Mesenchymal stem cell (in vitro differentiated cells and primary cell): ENCODE measurements around the gene PCDH15.

ENCODE experiments used
- DNase-seq: peaks from one replicate; pipeline ENCODE4 v3.0.0-alpha.2; 2013
- H2AFZ ChIP-seq: one replicate; pipeline ENCODE4 v1.6.1; 2013; ENCODE audit warnings: low read depth, mild to moderate bottlenecking, control low read depth, inconsistent platforms, low read length, moderate library complexity
- H2AK5ac ChIP-seq: 2 replicates; pipeline ENCODE4 v1.6.1; 2013; ENCODE audit warnings: low read length, moderate library complexity, mild to moderate bottlenecking, inconsistent platforms; ENCODE audit not compliant: severe bottlenecking
- H2BK120ac ChIP-seq: one replicate; pipeline ENCODE4 v1.6.1; 2013; ENCODE audit warnings: low read depth, mild to moderate bottlenecking, inconsistent platforms, low read length, moderate library complexity
- H2BK12ac ChIP-seq, 2 experiments: one replicate each; pipeline ENCODE4 v1.6.1; 2013; ENCODE audit warnings: inconsistent platforms in 2 of 2, low read length in 2 of 2, mild to moderate bottlenecking in 2 of 2, moderate library complexity in 2 of 2, control low read depth in 1 of 2
- H2BK15ac ChIP-seq: one replicate; pipeline ENCODE4 v1.6.1; 2013; ENCODE audit warnings: mild to moderate bottlenecking, low read depth, inconsistent platforms; ENCODE audit not compliant: poor library complexity, severe bottlenecking
- H2BK5ac ChIP-seq: 2 replicates; pipeline ENCODE4 v1.6.1; 2013; ENCODE audit warnings: low read depth, mild to moderate bottlenecking, low read length, control low read depth, inconsistent platforms; ENCODE audit not compliant: poor library complexity, severe bottlenecking
- H3K14ac ChIP-seq, 2 experiments: one replicate each; pipeline ENCODE4 v1.6.1; 2013; ENCODE audit warnings: inconsistent platforms in 2 of 2, low read length in 2 of 2, control low read depth in 1 of 2, mild to moderate bottlenecking in 1 of 2, moderate library complexity in 1 of 2
- H3K18ac ChIP-seq, 2 experiments: one replicate each; pipeline ENCODE4 v1.6.1; 2013; ENCODE audit warnings: inconsistent platforms in 2 of 2, low read length in 2 of 2, control low read depth in 1 of 2, low read depth in 1 of 2, mild to moderate bottlenecking in 1 of 2
- H3K23ac ChIP-seq, 2 experiments: one replicate each; pipeline ENCODE4 v1.6.1; 2013; ENCODE audit warnings: inconsistent platforms in 2 of 2, low read length in 2 of 2, mild to moderate bottlenecking in 2 of 2, moderate library complexity in 2 of 2, control low read depth in 1 of 2
- H3K27ac ChIP-seq: 2 replicates; pipeline ENCODE4 v1.5.1; 2013; ENCODE audit warnings: mild to moderate bottlenecking, moderate library complexity, low read length, control low read depth, inconsistent platforms; ENCODE audit not compliant: poor library complexity, severe bottlenecking
- H3K27me3 ChIP-seq, 2 experiments: 2 replicates each; pipeline versions ENCODE4 v1.6.1 to v1.7.0; 2013; ENCODE audit warnings: low read length in 2 of 2, mild to moderate bottlenecking in 2 of 2, moderate library complexity in 2 of 2, control low read depth in 1 of 2, inconsistent platforms in 1 of 2; ENCODE audit not compliant: control insufficient read depth in 1 of 2, insufficient read depth in 1 of 2
- H3K36me3 ChIP-seq, 2 experiments: 2 replicates each; pipeline versions ENCODE4 v1.6.1 to v1.7.0; 2013; ENCODE audit warnings: low read length in 2 of 2, control low read depth in 1 of 2, inconsistent platforms in 1 of 2, low read depth in 1 of 2, mild to moderate bottlenecking in 1 of 2; ENCODE audit not compliant: insufficient read depth in 2 of 2, control insufficient read depth in 1 of 2
- H3K4ac ChIP-seq, 2 experiments: one replicate each; pipeline ENCODE4 v1.6.1; 2013; ENCODE audit warnings: inconsistent platforms in 2 of 2, low read length in 2 of 2, mild to moderate bottlenecking in 2 of 2, moderate library complexity in 2 of 2, control low read depth in 1 of 2, low read depth in 1 of 2
- H3K4me1 ChIP-seq: 2 replicates; pipeline ENCODE4 v1.6.1; 2013; ENCODE audit warnings: low read depth, low read length, control low read depth; ENCODE audit not compliant: control insufficient read depth, insufficient read depth
- H3K4me2 ChIP-seq: 2 replicates; pipeline ENCODE4 v1.6.1; 2013; ENCODE audit warnings: low read length, mild to moderate bottlenecking, inconsistent platforms; ENCODE audit not compliant: poor library complexity, severe bottlenecking
- H3K4me3 ChIP-seq, 2 experiments: 2 replicates each; pipeline versions ENCODE4 v1.5.1 to v1.7.0; 2013; ENCODE audit warnings: low read length in 2 of 2, mild to moderate bottlenecking in 2 of 2, control low read depth in 1 of 2, low read depth in 1 of 2; ENCODE audit not compliant: insufficient read depth in 1 of 2
- H3K79me1 ChIP-seq: replicated peaks from 2 replicates; pipeline ENCODE4 v1.6.1; 2013; ENCODE audit warnings: mild to moderate bottlenecking, control low read depth, low read length, inconsistent platforms; ENCODE audit not compliant: poor library complexity, severe bottlenecking
- H3K9ac ChIP-seq: 2 replicates; pipeline ENCODE4 v1.7.0; 2013; ENCODE audit warnings: mild to moderate bottlenecking, low read length, moderate library complexity
- H3K9me3 ChIP-seq: 2 replicates; pipeline ENCODE4 v1.7.0; 2013; ENCODE audit warnings: mild to moderate bottlenecking, low read length; ENCODE audit not compliant: control insufficient read depth
- H4K8ac ChIP-seq: one replicate; pipeline ENCODE4 v1.6.1; 2013; ENCODE audit warnings: inconsistent platforms, mild to moderate bottlenecking, low read length, moderate library complexity
- H4K91ac ChIP-seq: one replicate; pipeline ENCODE4 v1.6.1; 2013; ENCODE audit warnings: mild to moderate bottlenecking, low read length, inconsistent platforms
- WGBS: methylation state at CpG from one replicate; pipeline ENCODE4 v1.1.7; 2013; ENCODE audit warnings: mixed read lengths; 5-methylcytosine and 5-hydroxymethylcytosine counted together

Gene PCDH15

DNA sequence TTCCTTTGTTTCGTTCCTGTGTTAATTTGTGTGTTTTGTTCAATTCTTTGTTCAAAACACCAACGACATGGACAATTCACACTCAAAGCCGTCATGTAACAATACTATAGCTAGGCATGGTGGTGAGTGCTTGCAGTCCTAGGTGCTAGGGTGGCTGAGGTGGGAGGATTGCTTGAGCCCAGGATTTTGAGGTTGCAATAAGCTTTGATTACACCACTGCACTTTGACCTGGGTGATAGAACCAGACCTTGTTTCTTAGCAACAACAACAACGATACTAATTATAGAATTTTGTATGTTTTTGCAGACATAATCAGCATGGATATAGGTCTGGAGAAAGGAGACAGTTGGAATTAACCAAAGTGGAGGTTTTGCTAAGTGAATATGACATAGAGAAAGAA lies 936.2 kb downstream of the PCDH15 start:
- no peak overlapping the region for H4K8ac ChIP-seq
- H3K9me3 ChIP-seq, result no peaks in the 10 kb centered on the region
- WGBS, result 100% methylated on average over 2 of the region's 4 CpGs
- no peak overlapping the region for H2BK5ac ChIP-seq
- no peak overlapping the region for H3K4ac ChIP-seq
- H2AFZ ChIP-seq, result no peak overlapping the region
- no peak overlapping the region for H3K18ac ChIP-seq
- H2BK120ac ChIP-seq, result no peak overlapping the region
- no peaks in the 10 kb centered on the region for H3K27me3 ChIP-seq
- H3K9ac ChIP-seq, result no peak overlapping the region
- no peaks in the 10 kb centered on the region for H3K4me1 ChIP-seq
- no peaks in the 10 kb centered on the region for H3K36me3 ChIP-seq
- no peaks in the 10 kb centered on the region for H3K79me1 ChIP-seq
- no peak overlapping the region for H3K23ac ChIP-seq
- H2BK12ac ChIP-seq, result no peak overlapping the region
- H3K4me3 ChIP-seq, result no peak overlapping the region
- no peak overlapping the region for H3K14ac ChIP-seq
- no peak overlapping the region for H2AK5ac ChIP-seq
- no peak overlapping the region for H3K4me2 ChIP-seq
- H3K27ac ChIP-seq, result no peak overlapping the region
- H2BK15ac ChIP-seq, result no peak overlapping the region
- no peak for DNase-seq
- no peak overlapping the region for H4K91ac ChIP-seq

DNA sequence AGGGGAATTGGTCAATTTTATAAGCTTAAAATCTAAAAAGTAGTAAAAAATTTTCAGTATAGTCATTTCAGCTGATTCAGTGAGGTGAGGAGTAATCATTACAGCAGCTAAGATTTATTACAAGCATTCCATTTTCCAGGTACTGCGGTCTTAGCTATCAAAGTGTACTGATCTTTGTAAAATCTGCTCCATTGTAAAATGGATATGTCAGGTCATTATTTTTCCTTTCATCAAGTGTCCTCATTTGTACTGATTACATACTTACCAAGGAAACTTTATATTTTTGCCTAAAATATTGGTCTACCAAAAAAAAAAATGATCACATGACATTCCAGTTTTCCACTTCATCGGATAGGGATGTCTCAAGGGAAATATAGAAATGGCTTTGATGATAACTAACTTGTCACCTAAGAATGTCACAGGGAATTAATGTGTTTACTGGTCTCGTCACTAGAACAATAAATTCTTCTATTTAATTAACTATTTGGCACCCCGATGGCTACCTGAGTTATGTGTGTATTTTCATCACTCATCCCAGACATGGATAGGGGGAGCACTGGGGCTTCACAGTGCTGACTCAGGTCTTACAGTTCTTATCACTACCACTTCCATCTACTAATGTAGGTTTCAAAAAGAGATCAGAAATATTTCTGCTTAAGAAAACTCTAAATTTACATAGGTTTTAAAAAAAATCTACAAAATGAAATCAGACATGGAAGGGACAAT lies 948.4 kb downstream of the PCDH15 start:
- Histone ChIP-seq H2AK5ac (no peak overlapping the region), H3K14ac (no peak overlapping the region), H3K4me3 (no peak overlapping the region), H3K4me2 (no peak overlapping the region), H3K4me1 (no peaks in the 10 kb centered on the region), H2BK5ac (no peak overlapping the region), H3K9ac (no peak overlapping the region), H3K36me3 (no peaks in the 10 kb centered on the region), H4K8ac (no peak overlapping the region), H2AFZ (no peak overlapping the region), H2BK12ac (no peak overlapping the region), H4K91ac (no peak overlapping the region), H3K18ac (no peak overlapping the region), H3K79me1 (no peaks in the 10 kb centered on the region), H2BK15ac (no peak overlapping the region), H2BK120ac (no peak overlapping the region), H3K23ac (no peak overlapping the region), H3K27ac (no peak overlapping the region), H3K9me3 (no peaks in the 10 kb centered on the region), H3K4ac (no peak overlapping the region), H3K27me3 (no peaks in the 10 kb centered on the region)
- no peak for DNase-seq
- WGBS, result 100% methylated on average over 1 of the region's 4 CpGs

DNA sequence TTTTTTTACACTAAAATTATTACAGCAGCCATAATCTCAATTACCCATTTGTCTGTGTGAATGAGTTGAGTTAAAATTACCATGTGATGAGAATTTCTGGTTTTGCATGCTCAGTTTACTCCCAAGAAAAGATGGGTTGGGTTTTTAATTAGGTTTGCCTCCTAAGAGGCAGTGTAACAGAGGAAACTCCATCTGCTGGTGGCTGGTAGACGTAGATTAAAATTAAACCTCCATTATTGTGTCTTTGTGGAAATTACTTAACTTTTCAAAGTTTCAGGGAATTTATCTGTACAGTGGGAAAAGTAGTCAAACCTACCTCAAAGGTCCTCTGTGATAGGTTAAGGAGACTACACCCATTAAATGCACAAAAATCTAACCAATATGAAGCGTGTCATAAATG lies 954.2 kb downstream of the PCDH15 start:
- H2BK15ac ChIP-seq, result no peak overlapping the region
- WGBS, result no CpG with 5 or more reads among the region's 2 CpGs
- H2AK5ac ChIP-seq, result no peak overlapping the region

DNA sequence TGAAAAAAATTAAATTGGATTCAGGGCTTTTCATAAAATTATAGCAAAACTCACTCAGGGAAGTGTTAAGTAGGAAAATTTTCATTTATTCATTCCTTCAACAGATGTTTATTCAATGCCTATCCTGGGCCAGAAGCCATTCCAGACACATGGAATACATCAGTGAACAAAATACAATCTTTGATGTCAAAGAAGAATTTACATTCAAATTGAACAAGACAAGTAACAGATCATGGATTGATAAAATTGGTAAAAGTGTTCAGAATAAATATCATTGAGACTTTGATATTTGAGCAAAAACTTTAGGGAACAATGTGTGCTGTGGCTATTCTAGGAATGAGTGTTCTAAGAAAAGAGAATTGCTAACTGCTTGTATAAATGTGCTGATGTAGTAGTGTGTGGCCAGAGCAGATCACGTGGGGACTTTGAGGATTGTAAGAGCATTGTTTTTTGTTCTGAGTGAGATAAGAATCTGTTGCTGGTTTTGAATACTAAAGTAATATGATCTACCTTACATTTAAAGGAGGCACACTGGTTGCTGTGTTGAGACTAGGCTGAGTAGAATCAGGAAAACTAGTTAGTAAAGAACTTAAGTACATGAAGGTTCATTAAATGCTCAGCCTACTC lies 957.2 kb downstream of the PCDH15 start:
- no peak overlapping the region for H2AFZ ChIP-seq
- no peak overlapping the region for H2BK5ac ChIP-seq
- no peak overlapping the region for H3K4me2 ChIP-seq
- no peak overlapping the region for H3K18ac ChIP-seq
- no peak overlapping the region for H3K14ac ChIP-seq
- no peak overlapping the region for H2BK12ac ChIP-seq
- WGBS, result 14% methylated on average over 1 of the region's 1 CpG
- no peak overlapping the region for H3K23ac ChIP-seq
- no peak overlapping the region for H2BK120ac ChIP-seq
- no peaks in the 10 kb centered on the region for H3K9me3 ChIP-seq
- no peak overlapping the region for H3K27ac ChIP-seq
- H3K36me3 ChIP-seq, result no peaks in the 10 kb centered on the region
- H4K91ac ChIP-seq, result no peak overlapping the region
- H3K9ac ChIP-seq, result no peak overlapping the region
- H3K27me3 ChIP-seq, result no peaks in the 10 kb centered on the region
- no peaks in the 10 kb centered on the region for H3K79me1 ChIP-seq
- H3K4ac ChIP-seq, result no peak overlapping the region
- peak; percentile 22 for DNase-seq
- H3K4me3 ChIP-seq, result no peak overlapping the region
- H2BK15ac ChIP-seq, result no peak overlapping the region
- H2AK5ac ChIP-seq, result no peak overlapping the region
- no peak overlapping the region for H4K8ac ChIP-seq
- H3K4me1 ChIP-seq, result no peaks in the 10 kb centered on the region

More for the DNA sequence above, 954.2 kb downstream of the PCDH15 start:
- H3K4me1 ChIP-seq, result no peaks in the 10 kb centered on the region
- no peak overlapping the region for H3K14ac ChIP-seq
- no peak overlapping the region for H4K91ac ChIP-seq
- no peaks in the 10 kb centered on the region for H3K79me1 ChIP-seq
- no peak overlapping the region for H3K4me2 ChIP-seq
- no peak overlapping the region for H3K18ac ChIP-seq
- no peak overlapping the region for H3K4ac ChIP-seq
- no peaks in the 10 kb centered on the region for H3K36me3 ChIP-seq
- H4K8ac ChIP-seq, result no peak overlapping the region
- no peak overlapping the region for H2BK120ac ChIP-seq
- no peak for DNase-seq
- no peak overlapping the region for H2BK12ac ChIP-seq
- no peaks in the 10 kb centered on the region for H3K27me3 ChIP-seq
- no peak overlapping the region for H3K4me3 ChIP-seq
- no peaks in the 10 kb centered on the region for H3K9me3 ChIP-seq
- H2AFZ ChIP-seq, result no peak overlapping the region
- no peak overlapping the region for H3K27ac ChIP-seq
- no peak overlapping the region for H2BK5ac ChIP-seq
- H3K23ac ChIP-seq, result no peak overlapping the region
- no peak overlapping the region for H3K9ac ChIP-seq
